Measurements from ENCODE around the gene OVOL2.

The OVOL2 gene

GRCh38 chr20:18079756-18080353 lies 22.1 kb upstream of the OVOL2 start:
- H3K4me1 Mint-ChIP-seq (ENCODE audit: low read depth), result no peaks in the 10 kb centered on the region
- DNase-seq (ENCODE audit: low spot score), result no peak
- no peaks in the 10 kb centered on the region for H3K9me3 Mint-ChIP-seq
- no peak overlapping the region for H3K4me3 Mint-ChIP-seq
- H3K27ac Mint-ChIP-seq, result no peak overlapping the region
- no peaks in the 10 kb centered on the region for H3K27me3 Mint-ChIP-seq (ENCODE audit: low read depth)
- H3K36me3 Mint-ChIP-seq (ENCODE audit: low read depth), result no peaks in the 10 kb centered on the region

- Mint-ChIP-seq H3K4me1 (ENCODE audit: low read depth) (no peaks in the 10 kb centered on the region), H3K9me3 (no peaks in the 10 kb centered on the region), H3K36me3 (ENCODE audit: low read depth) (no peaks in the 10 kb centered on the region), H3K27me3 (ENCODE audit: low read depth) (peaks cover 2% of the 10 kb centered on the region), H3K4me3 (no peak overlapping the region), H3K27ac (no peak overlapping the region)
- DNase-seq (ENCODE audit: low spot score), result no peak
Measured at GRCh38 chr20:18077157-18077556, 19.4 kb upstream of the OVOL2 start.

- Mint-ChIP-seq H3K36me3 (ENCODE audit: low read depth) (no peaks in the 10 kb centered on the region), H3K4me3 (no peak overlapping the region), H3K4me1 (ENCODE audit: low read depth) (no peaks in the 10 kb centered on the region), H3K27me3 (ENCODE audit: low read depth) (peaks cover 5% of the 10 kb centered on the region), H3K9me3 (no peaks in the 10 kb centered on the region), H3K27ac (no peak overlapping the region)
- no peak for DNase-seq (ENCODE audit: low spot score)
Measured at GRCh38 chr20:18072532-18072931, 14.8 kb upstream of the OVOL2 start.

GRCh38 chr20:18066421-18067333 lies 9.0 kb upstream of the OVOL2 start:
- H3K4me3 Mint-ChIP-seq, result no peak overlapping the region

GRCh38 chr20:18063676-18064075 lies 6.0 kb upstream of the OVOL2 start:
- Mint-ChIP-seq H3K4me1 (ENCODE audit: low read depth) (no peaks in the 10 kb centered on the region), H3K9me3 (no peaks in the 10 kb centered on the region), H3K27me3 (ENCODE audit: low read depth) (peaks cover 26% of the 10 kb centered on the region), H3K27ac (no peak overlapping the region), H3K4me3 (no peak overlapping the region), H3K36me3 (ENCODE audit: low read depth) (no peaks in the 10 kb centered on the region)
- DNase-seq (ENCODE audit: low spot score), result no peak

More at GRCh38 chr20:18066421-18067333, 9.0 kb upstream of the OVOL2 start:
- no peak overlapping the region for H3K27ac Mint-ChIP-seq
- no peaks in the 10 kb centered on the region for H3K4me1 Mint-ChIP-seq (ENCODE audit: low read depth)
- no peaks in the 10 kb centered on the region for H3K36me3 Mint-ChIP-seq (ENCODE audit: low read depth)
- H3K9me3 Mint-ChIP-seq, result no peaks in the 10 kb centered on the region
- DNase-seq (ENCODE audit: low spot score), result no peak
- peaks cover 8% of the 10 kb centered on the region for H3K27me3 Mint-ChIP-seq (ENCODE audit: low read depth)

- no peak overlapping the region for H3K4me3 Mint-ChIP-seq
- H3K27ac Mint-ChIP-seq, result no peak overlapping the region
- no peaks in the 10 kb centered on the region for H3K9me3 Mint-ChIP-seq
Measured at GRCh38 chr20:18059603-18060002, 1.9 kb upstream of the OVOL2 start.

GRCh38 chr20:18058661-18059467 lies 1.1 kb upstream of the OVOL2 start:
- H3K27me3 Mint-ChIP-seq (ENCODE audit: low read depth), result peaks cover 57% of the 10 kb centered on the region
- H3K4me3 Mint-ChIP-seq, result peak overlapping the region; percentile 65
- peaks cover 4% of the 10 kb centered on the region for H3K4me1 Mint-ChIP-seq (ENCODE audit: low read depth)
- no peak overlapping the region for H3K27ac Mint-ChIP-seq
- no peaks in the 10 kb centered on the region for H3K9me3 Mint-ChIP-seq
- H3K36me3 Mint-ChIP-seq (ENCODE audit: low read depth), result no peaks in the 10 kb centered on the region
- no peak for DNase-seq (ENCODE audit: low spot score)

More at GRCh38 chr20:18059603-18060002, 1.9 kb upstream of the OVOL2 start:
- no peak for DNase-seq (ENCODE audit: low spot score)
- Mint-ChIP-seq H3K36me3 (ENCODE audit: low read depth) (no peaks in the 10 kb centered on the region), H3K4me1 (ENCODE audit: low read depth) (peaks cover 4% of the 10 kb centered on the region), H3K27me3 (ENCODE audit: low read depth) (peaks cover 49% of the 10 kb centered on the region)

- Mint-ChIP-seq H3K36me3 (ENCODE audit: low read depth) (no peaks in the 10 kb centered on the region), H3K27ac (no peak overlapping the region), H3K4me3 (no peak overlapping the region), H3K27me3 (ENCODE audit: low read depth) (peaks cover 63% of the 10 kb centered on the region), H3K4me1 (ENCODE audit: low read depth) (peaks cover 4% of the 10 kb centered on the region), H3K9me3 (no peaks in the 10 kb centered on the region)
- DNase-seq (ENCODE audit: low spot score), result no peak
Measured at GRCh38 chr20:18057994-18058349, 256 bp upstream of the OVOL2 start.

GRCh38 chr20:18056174-18057100 lies 1.3 kb downstream of the OVOL2 start:
- Mint-ChIP-seq H3K27me3 (ENCODE audit: low read depth) (peaks cover 68% of the 10 kb centered on the region), H3K4me3 (peak overlapping the region; percentile 61), H3K4me1 (ENCODE audit: low read depth) (peaks cover 4% of the 10 kb centered on the region), H3K36me3 (ENCODE audit: low read depth) (no peaks in the 10 kb centered on the region), H3K9me3 (no peaks in the 10 kb centered on the region), H3K27ac (no peak overlapping the region)
- no peak for DNase-seq (ENCODE audit: low spot score)

- Mint-ChIP-seq H3K27me3 (ENCODE audit: low read depth) (peaks cover 73% of the 10 kb centered on the region), H3K27ac (no peak overlapping the region), H3K4me1 (ENCODE audit: low read depth) (peaks cover 4% of the 10 kb centered on the region), H3K9me3 (no peaks in the 10 kb centered on the region), H3K4me3 (peak overlapping the region; percentile 61), H3K36me3 (ENCODE audit: low read depth) (no peaks in the 10 kb centered on the region)
- no peak for DNase-seq (ENCODE audit: low spot score)
Measured at GRCh38 chr20:18055261-18055660, 2.5 kb downstream of the OVOL2 start.

GRCh38 chr20:18052856-18053255 lies 4.9 kb downstream of the OVOL2 start:
- Mint-ChIP-seq H3K4me3 (no peak overlapping the region), H3K9me3 (no peaks in the 10 kb centered on the region), H3K27ac (no peak overlapping the region), H3K36me3 (ENCODE audit: low read depth) (no peaks in the 10 kb centered on the region), H3K4me1 (ENCODE audit: low read depth) (no peaks in the 10 kb centered on the region), H3K27me3 (ENCODE audit: low read depth) (peaks cover 55% of the 10 kb centered on the region)
- no peak for DNase-seq (ENCODE audit: low spot score)

- H3K4me1 Mint-ChIP-seq (ENCODE audit: low read depth), result no peaks in the 10 kb centered on the region
- no peaks in the 10 kb centered on the region for H3K9me3 Mint-ChIP-seq
- H3K27ac Mint-ChIP-seq, result no peak overlapping the region
- no peak for DNase-seq (ENCODE audit: low spot score)
- H3K4me3 Mint-ChIP-seq, result no peak overlapping the region
- H3K36me3 Mint-ChIP-seq (ENCODE audit: low read depth), result no peaks in the 10 kb centered on the region
- peaks cover 57% of the 10 kb centered on the region for H3K27me3 Mint-ChIP-seq (ENCODE audit: low read depth)
Measured at GRCh38 chr20:18050628-18051027, 7.1 kb downstream of the OVOL2 start.

GRCh38 chr20:18048176-18048575 lies 9.5 kb downstream of the OVOL2 start:
- peaks cover 39% of the 10 kb centered on the region for H3K27me3 Mint-ChIP-seq (ENCODE audit: low read depth)
- no peaks in the 10 kb centered on the region for H3K4me1 Mint-ChIP-seq (ENCODE audit: low read depth)
- H3K36me3 Mint-ChIP-seq (ENCODE audit: low read depth), result no peaks in the 10 kb centered on the region
- H3K27ac Mint-ChIP-seq, result no peak overlapping the region
- no peak for DNase-seq (ENCODE audit: low spot score)
- H3K9me3 Mint-ChIP-seq, result no peaks in the 10 kb centered on the region
- H3K4me3 Mint-ChIP-seq, result no peak overlapping the region
